ENCODE data around the gene ADM.

ADM gene

DNA sequence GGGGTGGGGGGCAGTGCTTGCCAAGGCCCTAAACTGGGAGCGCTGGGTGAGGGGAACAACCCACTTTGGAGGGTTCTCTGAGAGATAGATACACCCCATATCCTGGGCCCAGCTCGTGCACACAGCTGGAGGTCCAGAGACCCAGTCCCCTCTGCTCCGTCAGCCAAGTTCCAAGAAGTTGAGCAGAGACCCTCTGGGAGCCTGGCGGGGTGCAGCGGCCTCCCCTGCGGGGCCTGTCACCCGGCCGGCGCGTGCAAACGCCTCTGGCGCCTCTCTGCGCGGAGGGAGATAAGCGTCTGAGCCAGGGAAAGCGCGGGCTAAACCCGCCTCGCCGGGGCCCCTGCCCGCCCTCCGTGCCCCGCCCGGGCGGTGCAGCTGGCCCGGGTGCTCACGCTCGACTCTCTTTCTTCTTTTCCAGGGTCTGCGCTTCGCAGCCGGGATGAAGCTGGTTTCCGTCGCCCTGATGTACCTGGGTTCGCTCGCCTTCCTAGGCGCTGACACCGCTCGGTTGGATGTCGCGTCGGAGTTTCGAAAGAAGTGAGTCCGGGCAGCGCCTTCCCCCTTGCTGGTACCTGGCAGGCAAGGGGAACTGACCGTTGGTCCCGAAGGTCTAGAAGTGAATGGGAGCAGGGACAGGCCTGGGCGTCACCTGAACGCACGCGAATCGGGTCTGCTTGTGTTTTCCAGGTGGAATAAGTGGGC lies 540 bp downstream of the ADM start:
- Histone ChIP-seq H3K9me3 (no peaks in the 10 kb centered on the region), H3K36me3 (peaks cover 18% of the 10 kb centered on the region), H3K4me1 (ENCODE audit: control insufficient read depth in 1 of 2, insufficient read depth in 1 of 2, low read depth in 1 of 2, low read length in 1 of 2) (peaks cover 44 to 46% of the 10 kb centered on the region in 2 experiments), H3K27me3 (peaks cover 41% of the 10 kb centered on the region), H3K4me3 (ENCODE audit: low read depth in 1 of 2, low read length in 1 of 2) (peak overlapping the region; percentile 92 to 100), H3K27ac (peak overlapping the region; percentile 96)
- TF ChIP-seq, protein P1, sequence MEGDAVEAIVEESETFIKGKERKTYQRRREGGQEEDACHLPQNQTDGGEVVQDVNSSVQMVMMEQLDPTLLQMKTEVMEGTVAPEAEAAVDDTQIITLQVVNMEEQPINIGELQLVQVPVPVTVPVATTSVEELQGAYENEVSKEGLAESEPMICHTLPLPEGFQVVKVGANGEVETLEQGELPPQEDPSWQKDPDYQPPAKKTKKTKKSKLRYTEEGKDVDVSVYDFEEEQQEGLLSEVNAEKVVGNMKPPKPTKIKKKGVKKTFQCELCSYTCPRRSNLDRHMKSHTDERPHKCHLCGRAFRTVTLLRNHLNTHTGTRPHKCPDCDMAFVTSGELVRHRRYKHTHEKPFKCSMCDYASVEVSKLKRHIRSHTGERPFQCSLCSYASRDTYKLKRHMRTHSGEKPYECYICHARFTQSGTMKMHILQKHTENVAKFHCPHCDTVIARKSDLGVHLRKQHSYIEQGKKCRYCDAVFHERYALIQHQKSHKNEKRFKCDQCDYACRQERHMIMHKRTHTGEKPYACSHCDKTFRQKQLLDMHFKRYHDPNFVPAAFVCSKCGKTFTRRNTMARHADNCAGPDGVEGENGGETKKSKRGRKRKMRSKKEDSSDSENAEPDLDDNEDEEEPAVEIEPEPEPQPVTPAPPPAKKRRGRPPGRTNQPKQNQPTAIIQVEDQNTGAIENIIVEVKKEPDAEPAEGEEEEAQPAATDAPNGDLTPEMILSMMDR (IDR thresholded peaks at IDR 0.05), result no peak

DNA sequence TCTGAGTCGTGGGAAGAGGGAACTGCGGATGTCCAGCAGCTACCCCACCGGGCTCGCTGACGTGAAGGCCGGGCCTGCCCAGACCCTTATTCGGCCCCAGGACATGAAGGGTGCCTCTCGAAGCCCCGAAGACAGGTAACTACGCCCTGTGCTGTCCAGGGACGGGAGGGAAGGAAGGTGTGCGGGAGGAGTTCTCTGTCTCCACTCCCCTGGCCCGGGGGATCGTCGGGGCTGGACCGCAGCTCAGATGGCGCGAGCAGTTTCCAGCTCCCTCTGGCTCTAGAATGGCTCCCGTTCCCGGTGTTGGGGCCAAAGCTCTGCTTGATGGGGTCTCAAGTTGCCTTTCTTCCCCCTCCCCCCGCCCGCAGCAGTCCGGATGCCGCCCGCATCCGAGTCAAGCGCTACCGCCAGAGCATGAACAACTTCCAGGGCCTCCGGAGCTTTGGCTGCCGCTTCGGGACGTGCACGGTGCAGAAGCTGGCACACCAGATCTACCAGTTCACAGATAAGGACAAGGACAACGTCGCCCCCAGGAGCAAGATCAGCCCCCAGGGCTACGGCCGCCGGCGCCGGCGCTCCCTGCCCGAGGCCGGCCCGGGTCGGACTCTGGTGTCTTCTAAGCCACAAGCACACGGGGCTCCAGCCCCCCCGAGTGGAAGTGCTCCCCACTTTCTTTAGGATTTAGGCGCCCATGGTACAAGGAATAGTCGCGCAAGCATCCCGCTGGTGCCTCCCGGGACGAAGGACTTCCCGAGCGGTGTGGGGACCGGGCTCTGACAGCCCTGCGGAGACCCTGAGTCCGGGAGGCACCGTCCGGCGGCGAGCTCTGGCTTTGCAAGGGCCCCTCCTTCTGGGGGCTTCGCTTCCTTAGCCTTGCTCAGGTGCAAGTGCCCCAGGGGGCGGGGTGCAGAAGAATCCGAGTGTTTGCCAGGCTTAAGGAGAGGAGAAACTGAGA lies 1.4 kb downstream of the ADM start:
- Histone ChIP-seq H3K27me3 (peaks cover 41% of the 10 kb centered on the region), H3K4me3 (ENCODE audit: low read depth in 1 of 2, low read length in 1 of 2) (peak overlapping the region; percentile 92 to 100), H3K4me1 (ENCODE audit: control insufficient read depth in 1 of 2, insufficient read depth in 1 of 2, low read depth in 1 of 2, low read length in 1 of 2) (peaks cover 44 to 45% of the 10 kb centered on the region in 2 experiments), H3K27ac (peak overlapping the region; percentile 96), H3K36me3 (peaks cover 18% of the 10 kb centered on the region), H3K9me3 (no peaks in the 10 kb centered on the region)
- TF ChIP-seq, protein P1 (IDR thresholded peaks at IDR 0.05), result no peak

DNA sequence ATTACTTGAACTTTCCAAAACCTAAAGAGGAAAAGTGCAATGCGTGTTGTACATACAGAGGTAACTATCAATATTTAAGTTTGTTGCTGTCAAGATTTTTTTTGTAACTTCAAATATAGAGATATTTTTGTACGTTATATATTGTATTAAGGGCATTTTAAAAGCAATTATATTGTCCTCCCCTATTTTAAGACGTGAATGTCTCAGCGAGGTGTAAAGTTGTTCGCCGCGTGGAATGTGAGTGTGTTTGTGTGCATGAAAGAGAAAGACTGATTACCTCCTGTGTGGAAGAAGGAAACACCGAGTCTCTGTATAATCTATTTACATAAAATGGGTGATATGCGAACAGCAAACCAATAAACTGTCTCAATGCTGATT lies 2.1 kb downstream of the ADM start:
- H3K9me3 ChIP-seq, result no peaks in the 10 kb centered on the region
- TF ChIP-seq, protein P1 (IDR thresholded peaks at IDR 0.05), result no peak
- H3K27me3 ChIP-seq, result peaks cover 41% of the 10 kb centered on the region
- H3K4me1 ChIP-seq (ENCODE audit: control insufficient read depth in 1 of 2, insufficient read depth in 1 of 2, low read depth in 1 of 2, low read length in 1 of 2), result peaks cover 37 to 38% of the 10 kb centered on the region in 2 experiments
- H3K4me3 ChIP-seq (ENCODE audit: low read depth in 1 of 2, low read length in 1 of 2), result peak overlapping the region; percentile 92 to 100
- peak overlapping the region; percentile 24 for H3K27ac ChIP-seq
- H3K36me3 ChIP-seq, result peaks cover 18% of the 10 kb centered on the region

DNA sequence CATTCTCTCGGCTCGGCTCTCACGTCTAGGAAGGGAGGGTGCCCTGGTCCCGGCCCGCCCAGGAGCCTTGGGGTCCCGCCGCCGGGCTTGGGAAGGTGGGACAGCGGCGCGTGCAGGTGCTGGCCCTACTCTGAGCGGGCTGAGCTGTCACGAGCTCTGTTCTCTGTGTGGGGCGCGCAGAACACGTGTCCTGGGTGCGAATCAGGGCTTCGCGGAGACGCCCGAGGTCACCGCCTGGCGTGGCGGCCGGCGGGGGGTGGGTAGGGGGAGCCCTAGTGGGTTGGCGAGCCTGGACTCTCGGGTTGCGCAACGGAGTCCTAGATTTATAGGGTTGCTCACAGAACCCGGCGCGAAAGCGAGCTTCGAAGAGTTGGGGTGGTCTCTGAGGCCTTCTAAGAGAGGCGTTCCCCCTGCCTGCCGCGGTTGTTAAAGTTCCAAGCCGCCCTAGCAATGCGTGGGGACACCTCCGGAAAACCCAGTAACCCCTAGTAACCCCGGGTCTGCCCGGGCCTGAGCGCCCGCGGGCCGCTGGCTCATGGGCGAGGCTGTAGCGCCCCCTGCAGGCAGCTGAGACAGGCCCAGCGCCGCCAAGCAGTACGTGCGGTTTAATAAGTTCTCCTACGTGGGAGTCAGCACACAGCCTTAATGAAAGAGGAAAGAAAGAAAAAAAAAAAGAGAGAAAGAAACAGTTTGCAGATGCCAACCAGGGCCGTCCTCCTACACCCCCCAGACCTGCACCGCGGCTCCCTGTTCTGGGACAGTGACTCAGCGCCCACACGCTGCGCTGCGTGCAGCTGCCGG lies 2.7 kb downstream of the ADM start:
- H3K27ac ChIP-seq, result peak overlapping the region; percentile 24
- H3K27me3 ChIP-seq, result peaks cover 41% of the 10 kb centered on the region
- H3K4me1 ChIP-seq (ENCODE audit: control insufficient read depth in 1 of 2, insufficient read depth in 1 of 2, low read depth in 1 of 2, low read length in 1 of 2), result peaks cover 32% of the 10 kb centered on the region in 2 experiments
- no peaks in the 10 kb centered on the region for H3K9me3 ChIP-seq
- peaks cover 18% of the 10 kb centered on the region for H3K36me3 ChIP-seq
- peak overlapping the region; percentile 92 to 100 for H3K4me3 ChIP-seq (ENCODE audit: low read depth in 1 of 2, low read length in 1 of 2)
- TF ChIP-seq, protein P1 (IDR thresholded peaks at IDR 0.05), result peak; percentile 94

Data from neutrophil (primary cell).